Measurements from ENCODE around the gene TBC1D10A. TPM values are rescaled to one million over a fixed set of nuclear protein-coding genes. Genes with fewer than 3 reads are reported as not detected.

Gene TBC1D10A
- total RNA-seq, 6 donors from 2014 or later: 22.6 to 61.0 (median 36.2) TPM

DNA sequence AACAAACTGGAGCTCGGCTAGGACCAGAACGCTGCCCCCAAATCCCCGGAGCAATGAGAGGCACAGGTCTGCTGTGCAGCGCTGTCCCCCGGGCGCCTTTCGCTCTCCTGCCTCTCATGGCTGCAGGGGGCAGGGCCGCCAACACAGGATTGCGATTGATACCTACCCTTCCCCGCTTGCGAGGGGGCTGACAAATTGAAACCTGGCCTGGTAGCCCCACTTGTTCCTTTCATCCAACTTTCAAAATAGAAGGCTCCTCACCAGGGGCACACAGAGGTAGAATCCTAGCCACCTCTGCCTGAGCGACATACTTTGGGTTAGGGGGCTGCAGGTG, 36.8 kb downstream of the TBC1D10A start:
- ATAC-seq (ENCODE audit: low FRiP score in 2 of 2): peak in 1 of 2 donors; percentile 1
- TF ChIP-seq POLR2A (IDR thresholded peaks at IDR 0.05) (peak in 1 of 4 donors; percentile 7), POLR2AphosphoS5 (IDR thresholded peaks at IDR 0.05) (no peak), EP300 (IDR thresholded peaks at IDR 0.05) (no peak)
- TF ChIP-seq, protein P1, sequence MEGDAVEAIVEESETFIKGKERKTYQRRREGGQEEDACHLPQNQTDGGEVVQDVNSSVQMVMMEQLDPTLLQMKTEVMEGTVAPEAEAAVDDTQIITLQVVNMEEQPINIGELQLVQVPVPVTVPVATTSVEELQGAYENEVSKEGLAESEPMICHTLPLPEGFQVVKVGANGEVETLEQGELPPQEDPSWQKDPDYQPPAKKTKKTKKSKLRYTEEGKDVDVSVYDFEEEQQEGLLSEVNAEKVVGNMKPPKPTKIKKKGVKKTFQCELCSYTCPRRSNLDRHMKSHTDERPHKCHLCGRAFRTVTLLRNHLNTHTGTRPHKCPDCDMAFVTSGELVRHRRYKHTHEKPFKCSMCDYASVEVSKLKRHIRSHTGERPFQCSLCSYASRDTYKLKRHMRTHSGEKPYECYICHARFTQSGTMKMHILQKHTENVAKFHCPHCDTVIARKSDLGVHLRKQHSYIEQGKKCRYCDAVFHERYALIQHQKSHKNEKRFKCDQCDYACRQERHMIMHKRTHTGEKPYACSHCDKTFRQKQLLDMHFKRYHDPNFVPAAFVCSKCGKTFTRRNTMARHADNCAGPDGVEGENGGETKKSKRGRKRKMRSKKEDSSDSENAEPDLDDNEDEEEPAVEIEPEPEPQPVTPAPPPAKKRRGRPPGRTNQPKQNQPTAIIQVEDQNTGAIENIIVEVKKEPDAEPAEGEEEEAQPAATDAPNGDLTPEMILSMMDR (IDR thresholded peaks at IDR 0.05): no peak

DNA sequence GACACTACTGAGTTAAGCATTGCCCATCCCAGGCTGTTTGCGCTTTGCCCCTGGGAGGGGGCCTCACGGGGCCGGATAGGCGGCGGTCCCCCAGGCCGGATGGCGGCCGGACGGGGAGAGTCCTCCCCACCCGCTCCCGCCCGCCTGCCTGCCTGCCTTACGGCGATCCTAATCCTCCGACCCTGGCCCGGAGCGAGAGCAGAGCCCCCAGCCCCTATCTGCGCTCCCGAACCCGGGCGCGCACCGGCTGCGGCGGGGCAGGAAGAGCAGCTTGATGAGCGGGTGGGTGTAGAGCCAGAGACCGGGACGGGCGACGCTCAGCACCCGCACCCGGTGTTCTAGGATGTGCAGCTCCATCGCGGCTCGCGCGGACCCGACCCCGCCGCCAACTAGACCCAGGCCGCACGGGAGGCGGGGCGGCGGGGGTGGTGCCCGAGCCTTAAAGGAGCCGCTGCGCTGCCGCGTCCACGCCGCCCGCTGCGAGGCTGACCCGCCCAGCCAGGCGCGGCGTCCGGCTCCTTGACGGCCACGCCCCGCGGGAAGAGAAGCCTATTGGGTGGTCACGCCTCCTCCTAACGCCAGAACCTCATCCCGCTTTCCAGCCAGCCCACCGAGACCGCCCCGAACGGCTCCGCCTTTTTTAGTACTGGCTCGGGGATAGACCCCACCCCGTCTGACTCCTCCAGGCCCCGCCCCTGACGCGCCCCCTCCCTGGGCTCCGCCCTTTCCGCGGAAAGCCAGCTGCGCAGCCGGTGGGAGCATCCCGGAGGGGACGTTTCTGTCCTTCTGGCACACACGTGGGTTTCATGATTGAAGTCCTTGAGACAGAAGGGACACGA, 37.4 kb downstream of the TBC1D10A start, which contains the start of gene CASTOR1:
CASTOR1 (minus strand) TSS at position 365 of the 839 bp plus-strand sequence; CDS start at position 357, 8 bp downstream.
- ATAC-seq (ENCODE audit: low FRiP score in 2 of 2) (peak; percentile 94 to 95), DNase-seq (peak; percentile 99)
- Histone ChIP-seq H3K4me3 (peak within 1 kb of the TSS; percentile 67 to 98 (median 86)), H3K4me1 (peaks cover 42 to 52% (median 43%) of the 10 kb centered on the region in 4 donors), H3K36me3 (peaks cover 27 to 48% (median 42%) of the 10 kb centered on the region in 4 donors), H3K27me3 (no peaks in the 10 kb centered on the region), H3K9me3 (no peaks in the 10 kb centered on the region), H3K27ac (peak within 1 kb of the TSS; percentile 94 to 99 (median 96))
- 0 to 1% methylated on average over 37 to 73 of the region's 85 CpGs for WGBS, 2 donors
- TF ChIP-seq POLR2A (IDR thresholded peaks at IDR 0.05): peak in 3 of 4 donors; percentile 62 to 93 (median 91)
- peak in 1 of 4 donors; percentile 19 for TF ChIP-seq EP300 (IDR thresholded peaks at IDR 0.05)
- peak; percentile 50 to 91 for TF ChIP-seq POLR2AphosphoS5 (IDR thresholded peaks at IDR 0.05)
- TF ChIP-seq, protein P1 (IDR thresholded peaks at IDR 0.05): peak in 1 of 6 experiments; percentile 14

More for the DNA sequence above, 36.8 kb downstream of the TBC1D10A start:
- H3K9me3 ChIP-seq: no peaks in the 10 kb centered on the region
- no peak for DNase-seq
- WGBS, 2 donors: 3 to 17% methylated on average over 7 to 12 of the region's 12 CpGs
- peak overlapping the region in 3 of 4 donors; percentile 75 to 98 (median 98) for H3K4me3 ChIP-seq
- no peaks in the 10 kb centered on the region for H3K27me3 ChIP-seq
- peak overlapping the region; percentile 94 to 99 (median 96) for H3K27ac ChIP-seq
- peaks cover 42 to 52% (median 43%) of the 10 kb centered on the region in 4 donors for H3K4me1 ChIP-seq
- peaks cover 25 to 48% (median 44%) of the 10 kb centered on the region in 4 donors for H3K36me3 ChIP-seq

DNA sequence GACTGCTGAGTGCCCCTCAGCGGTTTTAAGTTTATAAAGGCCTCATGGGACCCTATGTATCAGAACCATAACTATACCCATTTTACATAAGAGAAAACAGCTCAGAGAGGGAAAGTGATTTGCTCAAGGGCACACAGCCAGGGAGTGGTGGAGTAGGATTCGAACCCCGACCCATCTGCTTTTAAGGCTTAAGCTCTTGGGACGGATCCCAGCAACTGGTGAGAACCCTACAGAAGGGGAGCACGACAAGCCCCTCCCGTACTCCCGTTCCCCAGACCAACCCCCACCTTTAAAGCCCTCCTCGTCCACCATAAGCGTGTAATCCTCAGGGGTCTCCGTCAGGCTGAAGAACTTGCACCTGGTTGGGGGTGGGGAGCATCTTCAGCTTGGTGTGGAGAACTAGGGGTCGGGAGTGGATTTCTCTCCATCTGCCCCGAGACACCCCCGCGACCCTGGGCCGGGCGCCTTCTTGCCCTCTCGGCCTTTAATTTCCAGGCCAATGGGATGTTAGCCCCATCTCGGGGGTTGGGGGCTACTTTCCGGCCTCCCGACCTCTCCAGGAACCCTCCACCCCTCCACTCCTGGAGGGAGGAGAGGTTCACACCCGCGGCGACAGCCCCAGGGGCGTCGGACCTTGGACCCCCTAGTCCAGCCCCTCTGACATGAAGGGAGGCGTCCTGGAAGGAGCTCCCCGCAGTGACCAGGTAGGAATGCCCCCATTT, 38.2 kb downstream of the TBC1D10A start:
- H3K27me3 ChIP-seq: no peaks in the 10 kb centered on the region
- peaks cover 19 to 47% (median 39%) of the 10 kb centered on the region in 4 donors for H3K36me3 ChIP-seq
- no peaks in the 10 kb centered on the region for H3K9me3 ChIP-seq
- H3K4me1 ChIP-seq: peaks cover 42 to 52% (median 43%) of the 10 kb centered on the region in 4 donors
- ATAC-seq (ENCODE audit: low FRiP score in 2 of 2): no peak
- DNase-seq: peak in 1 of 2 donors; percentile 86
- H3K4me3 ChIP-seq: peak overlapping the region; percentile 67 to 98 (median 86)
- 16 to 22% methylated on average over 11 to 25 of the region's 27 CpGs for WGBS, 2 donors
- no peak for TF ChIP-seq EP300 (IDR thresholded peaks at IDR 0.05)
- TF ChIP-seq POLR2AphosphoS5 (IDR thresholded peaks at IDR 0.05): no peak
- TF ChIP-seq POLR2A (IDR thresholded peaks at IDR 0.05): no peak
- TF ChIP-seq, protein P1 (IDR thresholded peaks at IDR 0.05): no peak
- H3K27ac ChIP-seq: peak overlapping the region; percentile 94 to 99 (median 96)

DNA sequence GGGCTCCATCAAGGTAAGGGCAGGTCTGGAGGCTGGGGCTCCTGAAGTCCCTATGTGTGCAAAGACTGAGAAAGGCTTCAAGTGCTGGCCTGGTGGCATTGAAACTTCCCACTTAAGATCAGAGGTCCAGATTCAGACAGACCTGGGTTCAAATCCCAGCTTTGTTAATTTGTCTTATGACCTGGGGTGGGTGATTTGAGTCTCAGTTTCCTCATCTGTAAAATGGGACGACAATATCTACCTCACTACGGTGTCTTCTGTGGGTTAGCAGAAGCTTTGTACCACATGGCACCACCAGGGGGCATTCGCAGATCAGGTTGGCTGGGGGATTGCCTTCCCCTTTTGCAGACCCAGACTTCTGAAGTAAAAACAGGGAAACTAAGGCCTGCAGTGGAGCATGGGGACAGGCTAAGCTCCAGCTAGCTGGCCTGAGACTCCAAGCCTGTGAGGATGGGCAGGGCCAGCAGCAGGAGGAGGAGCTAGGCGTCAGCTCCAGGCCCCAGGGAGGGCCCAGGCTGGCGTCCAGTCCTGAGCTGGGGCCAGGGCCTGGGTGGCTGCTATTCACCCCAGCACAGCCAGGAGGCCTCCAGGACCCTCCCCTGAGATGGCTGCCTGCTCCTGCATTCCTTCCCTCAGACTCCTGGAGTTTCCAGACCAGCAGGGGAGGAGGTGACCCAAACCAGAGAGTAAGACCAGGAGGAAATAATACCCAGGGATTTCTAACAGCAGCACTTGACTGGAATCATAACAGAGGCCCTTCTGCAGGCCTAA, 38.9 kb downstream of the TBC1D10A start:
- Histone ChIP-seq H3K27ac (peak overlapping the region; percentile 94 to 99 (median 96)), H3K36me3 (peaks cover 11 to 46% (median 32%) of the 10 kb centered on the region in 4 donors), H3K4me1 (peaks cover 42 to 52% (median 44%) of the 10 kb centered on the region in 4 donors), H3K27me3 (no peaks in the 10 kb centered on the region), H3K9me3 (no peaks in the 10 kb centered on the region), H3K4me3 (peak overlapping the region; percentile 67 to 98 (median 86))
- 11 to 30% methylated on average over 2 to 4 of the region's 5 CpGs for WGBS, 2 donors
- DNase-seq: peak; percentile 91 to 93
- ATAC-seq (ENCODE audit: low FRiP score in 2 of 2): peak; percentile 77 to 82
- TF ChIP-seq POLR2A (IDR thresholded peaks at IDR 0.05): peak in 3 of 4 donors; percentile 20 to 73 (median 25)
- TF ChIP-seq, protein P1 (IDR thresholded peaks at IDR 0.05): peak; percentile 80 to 97 (median 92)
- peak; percentile 51 to 78 for TF ChIP-seq POLR2AphosphoS5 (IDR thresholded peaks at IDR 0.05)
- TF ChIP-seq EP300 (IDR thresholded peaks at IDR 0.05): no peak
